H9 (cell line): Measurements from ENCODE around the gene TBCEL. TPM values are rescaled to one million over a fixed set of nuclear protein-coding genes. Genes with fewer than 3 reads are reported as not detected.

Source experiments
- DNase-seq: peaks from one replicate; pipeline ENCODE4 v3.0.0-alpha.2; 2017
- H2AFZ ChIP-seq: one replicate; pipeline ENCODE4 v1.6.1; 2013; ENCODE audit warnings: mild to moderate bottlenecking, low read length, control low read depth, moderate library complexity
- H2AK5ac ChIP-seq: 2 replicates; pipeline ENCODE4 v1.6.1; 2013; ENCODE audit warnings: low read length, control low read depth, mixed read lengths; ENCODE audit not compliant: insufficient read length
- H2BK120ac ChIP-seq: one replicate; pipeline ENCODE4 v1.6.1; 2013; ENCODE audit warnings: low read depth, mild to moderate bottlenecking, low read length, control low read depth, inconsistent platforms; ENCODE audit not compliant: poor library complexity, severe bottlenecking
- H2BK12ac ChIP-seq: 2 replicates; pipeline ENCODE4 v1.6.1; 2013; ENCODE audit warnings: low read length, control low read depth, mixed read lengths, low read depth; ENCODE audit not compliant: insufficient read length
- H2BK15ac ChIP-seq: 2 replicates; pipeline ENCODE4 v1.6.1; 2013; ENCODE audit warnings: low read depth, low read length, control low read depth
- H2BK20ac ChIP-seq: one replicate; pipeline ENCODE4 v1.6.1; 2013; ENCODE audit warnings: low read depth, mild to moderate bottlenecking, low read length, control low read depth, inconsistent platforms; ENCODE audit not compliant: poor library complexity, severe bottlenecking
- H2BK5ac ChIP-seq: 2 replicates; pipeline ENCODE4 v1.6.1; 2013; ENCODE audit warnings: low read length, control low read depth, mixed read lengths; ENCODE audit not compliant: insufficient read length
- H3K14ac ChIP-seq: 2 replicates; pipeline ENCODE4 v1.6.1; 2013; ENCODE audit warnings: low read length, control low read depth; ENCODE audit not compliant: insufficient read depth
- H3K18ac ChIP-seq: 2 replicates; pipeline ENCODE4 v1.6.1; 2013; ENCODE audit warnings: low read depth, mild to moderate bottlenecking, mixed read lengths, low read length, control low read depth; ENCODE audit not compliant: insufficient read length
- H3K23ac ChIP-seq: 2 replicates; pipeline ENCODE4 v1.6.1; 2013; ENCODE audit warnings: low read length, control low read depth, mixed read lengths, low read depth; ENCODE audit not compliant: insufficient read length
- H3K23me2 ChIP-seq: 2 replicates; pipeline ENCODE4 v1.6.1; 2013; ENCODE audit warnings: low read depth, mild to moderate bottlenecking, mixed read lengths, low read length, control low read depth; ENCODE audit not compliant: insufficient read length, poor library complexity, severe bottlenecking
- H3K27ac ChIP-seq: 2 replicates; pipeline ENCODE4 v1.5.1; 2013; ENCODE audit warnings: low read length, control low read depth, mixed read lengths, low read depth; ENCODE audit not compliant: insufficient read length
- H3K27me3 ChIP-seq: 2 replicates; pipeline ENCODE4 v1.6.1; 2013; ENCODE audit warnings: low read length, control low read depth, inconsistent platforms; ENCODE audit not compliant: insufficient read depth
- H3K4ac ChIP-seq: 2 replicates; pipeline ENCODE4 v1.6.1; 2013; ENCODE audit warnings: low read depth, mild to moderate bottlenecking, control low read depth, inconsistent platforms, low read length, moderate library complexity
- H3K4me1 ChIP-seq: 2 replicates; pipeline ENCODE4 v1.6.1; 2013; ENCODE audit warnings: low read length, control low read depth, inconsistent platforms; ENCODE audit not compliant: insufficient read depth
- H3K4me2 ChIP-seq: 2 replicates; pipeline ENCODE4 v1.6.1; 2013; ENCODE audit warnings: low read length, control low read depth, mixed read lengths; ENCODE audit not compliant: insufficient read length, insufficient read depth
- H3K56ac ChIP-seq: 2 replicates; pipeline ENCODE4 v1.6.1; 2013; ENCODE audit warnings: low read depth, mild to moderate bottlenecking, mixed read lengths, low read length, control low read depth; ENCODE audit not compliant: insufficient read length
- H3K79me1 ChIP-seq: 2 replicates; pipeline ENCODE4 v1.6.1; 2013; ENCODE audit warnings: low read depth, mild to moderate bottlenecking, moderate library complexity, low read length, control low read depth, inconsistent platforms; ENCODE audit not compliant: insufficient read depth, poor library complexity, severe bottlenecking
- H3K79me2 ChIP-seq: 2 replicates; pipeline ENCODE4 v1.6.1; 2013; ENCODE audit warnings: low read length, control low read depth, inconsistent platforms; ENCODE audit not compliant: insufficient read depth
- H3K9ac ChIP-seq: 2 replicates; pipeline ENCODE4 v1.6.1; 2013; ENCODE audit warnings: low read length, control low read depth, mixed read lengths; ENCODE audit not compliant: insufficient read length; ENCODE audit errors: extremely low read depth
- H3K9me3 ChIP-seq: one replicate; pipeline ENCODE4 v1.6.1; 2013; ENCODE audit warnings: low read depth, low read length, inconsistent platforms; ENCODE audit not compliant: control insufficient read depth
- H3T11ph ChIP-seq: one replicate; pipeline ENCODE4 v1.6.1; 2013; ENCODE audit warnings: mild to moderate bottlenecking, low read length, control low read depth, inconsistent platforms
- H4K20me1 ChIP-seq: one replicate; pipeline ENCODE4 v1.6.1; 2013; ENCODE audit not compliant: control insufficient read depth, insufficient read length, insufficient read depth
- H4K5ac ChIP-seq: 2 replicates; pipeline ENCODE4 v1.6.1; 2013; ENCODE audit warnings: low read depth, mild to moderate bottlenecking, mixed read lengths, low read length, control low read depth; ENCODE audit not compliant: insufficient read length
- H4K8ac ChIP-seq: replicated peaks from 2 replicates; pipeline ENCODE4 v1.6.1; 2013; ENCODE audit warnings: low read length, control low read depth, mixed read lengths, low read depth; ENCODE audit not compliant: insufficient read length
- H4K91ac ChIP-seq: 2 replicates; pipeline ENCODE4 v1.6.1; 2013; ENCODE audit warnings: low read depth, mild to moderate bottlenecking, moderate library complexity, mixed read lengths, low read length, control low read depth; ENCODE audit not compliant: insufficient read length
- H3K27ac Mint-ChIP-seq, 3 experiments: 2 replicates in 2 of 3; 3 replicates in 1 of 3; pipeline ENCODE4 v1.8.0; 2020 to 2021; ENCODE audit warnings: mixed read lengths in 3 of 3, mild to moderate bottlenecking in 1 of 3, moderate library complexity in 1 of 3
- H3K27me3 Mint-ChIP-seq: 2 replicates; pipeline ENCODE4 v1.8.0; 2021; ENCODE audit warnings: low read depth, mild to moderate bottlenecking, moderate library complexity, mixed read lengths
- H3K36me3 Mint-ChIP-seq, 3 experiments: 2 replicates in 2 of 3; 3 replicates in 1 of 3; pipeline ENCODE4 v1.8.0; 2020 to 2021; ENCODE audit warnings: low read depth in 3 of 3, mixed read lengths in 3 of 3; ENCODE audit not compliant: insufficient read depth in 1 of 3
- H3K4me1 Mint-ChIP-seq, 2 experiments: 2 replicates each; pipeline ENCODE4 v1.8.0; 2020; ENCODE audit warnings: mixed read lengths in 2 of 2
- H3K4me3 Mint-ChIP-seq, 2 experiments: 2 replicates in 1 of 2; 3 replicates in 1 of 2; pipeline ENCODE4 v1.8.0; 2020 to 2021; ENCODE audit warnings: mild to moderate bottlenecking in 2 of 2, mixed read lengths in 2 of 2, moderate library complexity in 1 of 2
- H3K9me3 Mint-ChIP-seq, 2 experiments: 2 replicates in 1 of 2; 3 replicates in 1 of 2; pipeline ENCODE4 v1.8.0; 2020; ENCODE audit warnings: mild to moderate bottlenecking in 2 of 2, mixed read lengths in 2 of 2, moderate library complexity in 1 of 2
- CTCF ChIP-seq: fragments of 200-600 bp; sonication (generic); conservative IDR thresholded peaks from 3 replicates; pipeline ENCODE4 v1.8.0; 2021; ENCODE audit warnings: antibody characterized with exemption, mild to moderate bottlenecking
- WGBS: extraction: QIAGEN DNeasy Blood & Tissue Kit; methylation state at CpG from one replicate; pipeline ENCODE4 v1.1.7; 2013; ENCODE audit warnings: missing lambda C conversion rate, low lambda C conversion rate, mixed read lengths; ENCODE audit not compliant: insufficient read length; ENCODE audit errors: extremely low coverage; 5-methylcytosine and 5-hydroxymethylcytosine counted together
- total RNA-seq: library from RNA; stranded (reverse); gene quantifications from 2 replicates; pipeline ENCODE4 v1.2.1, GENCODE V29; 2021

Gene TBCEL
- total RNA-seq, 1 experiment from 2014 or later: 17.3 TPM

- H3K27ac Mint-ChIP-seq: no peak overlapping the region
- Histone ChIP-seq H3K4me2 (no peak overlapping the region), H2BK20ac (no peak overlapping the region), H2AK5ac (no peak overlapping the region), H3K27ac (no peak overlapping the region), H3K23ac (no peak overlapping the region), H2BK120ac (no peak overlapping the region), H3K27me3 (no peaks in the 10 kb centered on the region), H3K56ac (no peak overlapping the region), H2BK5ac (no peak overlapping the region), H3K18ac (no peak overlapping the region), H3K9me3 (no peaks in the 10 kb centered on the region), H2AFZ (no peak overlapping the region), H4K8ac (no peak overlapping the region), H3K14ac (no peak overlapping the region), H4K91ac (no peak overlapping the region), H3K9ac (no peak overlapping the region), H3K4ac (no peak overlapping the region), H2BK15ac (no peak overlapping the region), H2BK12ac (no peak overlapping the region), H3K23me2 (no peaks in the 10 kb centered on the region), H3K79me2 (no peaks in the 10 kb centered on the region), H4K20me1 (no peaks in the 10 kb centered on the region), H4K5ac (no peak overlapping the region), H3T11ph (no peak overlapping the region), H3K4me1 (no peaks in the 10 kb centered on the region), H3K79me1 (no peaks in the 10 kb centered on the region)
- TF ChIP-seq CTCF: no peak
- WGBS: no CpG with 5 or more reads among the region's 3 CpGs
- no peaks in the 10 kb centered on the region for H3K9me3 Mint-ChIP-seq
- H3K4me1 Mint-ChIP-seq: no peaks in the 10 kb centered on the region
- peaks cover 2 to 46% (median 15%) of the 10 kb centered on the region in 3 experiments; a peak in 6 of 7 replicates for H3K36me3 Mint-ChIP-seq
- H3K4me3 Mint-ChIP-seq: no peak overlapping the region
- DNase-seq: no peak
- H3K27me3 Mint-ChIP-seq: no peaks in the 10 kb centered on the region
Observed at GRCh38 chr11:121058941-121059340, 35.0 kb downstream of the TBCEL start.
